Measurements from ENCODE around the gene AASS.

- no peak for TF ChIP-seq POLR2A (IDR thresholded peaks at IDR 0.05)
- TF ChIP-seq, protein P1, sequence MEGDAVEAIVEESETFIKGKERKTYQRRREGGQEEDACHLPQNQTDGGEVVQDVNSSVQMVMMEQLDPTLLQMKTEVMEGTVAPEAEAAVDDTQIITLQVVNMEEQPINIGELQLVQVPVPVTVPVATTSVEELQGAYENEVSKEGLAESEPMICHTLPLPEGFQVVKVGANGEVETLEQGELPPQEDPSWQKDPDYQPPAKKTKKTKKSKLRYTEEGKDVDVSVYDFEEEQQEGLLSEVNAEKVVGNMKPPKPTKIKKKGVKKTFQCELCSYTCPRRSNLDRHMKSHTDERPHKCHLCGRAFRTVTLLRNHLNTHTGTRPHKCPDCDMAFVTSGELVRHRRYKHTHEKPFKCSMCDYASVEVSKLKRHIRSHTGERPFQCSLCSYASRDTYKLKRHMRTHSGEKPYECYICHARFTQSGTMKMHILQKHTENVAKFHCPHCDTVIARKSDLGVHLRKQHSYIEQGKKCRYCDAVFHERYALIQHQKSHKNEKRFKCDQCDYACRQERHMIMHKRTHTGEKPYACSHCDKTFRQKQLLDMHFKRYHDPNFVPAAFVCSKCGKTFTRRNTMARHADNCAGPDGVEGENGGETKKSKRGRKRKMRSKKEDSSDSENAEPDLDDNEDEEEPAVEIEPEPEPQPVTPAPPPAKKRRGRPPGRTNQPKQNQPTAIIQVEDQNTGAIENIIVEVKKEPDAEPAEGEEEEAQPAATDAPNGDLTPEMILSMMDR (IDR thresholded peaks at IDR 0.05), result no peak
Observed at GRCh38 chr7:122137251-122138077, 6.6 kb downstream of the AASS start.
